ENCODE measurements around the gene SGO1. TPM values are rescaled to one million over a fixed set of nuclear protein-coding genes. Genes with fewer than 3 reads are reported as not detected.

Gene SGO1
- 0.38 TPM for total RNA-seq
- long read RNA-seq, result 0 reads

DNA sequence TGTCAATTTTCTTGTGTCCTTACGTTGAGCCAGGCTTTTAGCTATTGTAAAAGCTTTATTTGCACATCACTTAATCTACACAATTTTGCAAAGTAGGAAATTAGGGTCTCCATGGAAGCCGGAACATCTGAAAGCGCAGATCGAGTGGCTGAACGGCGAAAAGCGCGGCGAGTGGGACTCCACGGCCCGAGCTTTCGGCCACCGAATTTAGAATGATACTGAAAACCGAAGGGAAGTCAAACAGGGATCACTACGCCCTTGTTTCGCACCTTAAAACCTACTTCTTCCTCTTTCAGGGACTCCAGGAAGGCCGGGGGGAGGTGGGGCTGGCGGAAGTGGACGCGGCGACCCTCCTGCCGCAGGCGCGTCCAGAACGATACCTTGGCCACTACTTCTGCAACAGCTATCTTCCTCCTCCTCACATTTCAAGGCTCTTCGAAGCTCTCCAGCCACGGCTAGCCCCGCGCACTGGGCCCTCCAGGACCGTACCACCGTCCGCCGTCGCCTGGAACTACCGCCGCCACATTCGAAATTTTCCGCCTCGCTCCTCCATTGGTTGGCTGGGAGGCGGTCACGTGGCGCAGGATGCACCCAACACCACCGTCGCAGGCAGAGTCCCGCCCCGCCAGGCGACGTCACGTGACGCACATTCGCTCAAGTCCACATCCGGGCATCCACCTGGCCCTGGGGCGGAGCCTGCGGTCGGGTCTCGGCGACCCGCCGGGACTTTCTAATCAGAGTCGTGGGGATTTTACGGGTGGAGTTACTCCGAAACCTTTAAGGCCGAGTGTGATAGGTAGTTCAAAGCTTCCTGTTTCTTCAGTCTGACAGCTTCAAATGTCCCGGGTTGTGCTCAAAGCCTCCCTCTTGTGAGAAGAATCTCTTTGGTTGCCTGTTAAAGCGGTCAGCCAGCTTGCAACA is at the start of gene SGO1:
SGO1 (minus strand) TSS at position 528 of the 921 bp plus-strand sequence. CDS start 2,179 bp downstream, outside the sequence.
- peak; percentile 100 for DNase-seq
- no peaks in the 10 kb centered on the region for H3K9me3 ChIP-seq (replicated peaks)
- intact Hi-C loops (cut with micrococcal nuclease), result no loop called here
- H3K27me3 ChIP-seq (ENCODE audit: low read depth), result no peaks in the 10 kb centered on the region
- H3K4me3 ChIP-seq, result peak within 1 kb of the TSS; percentile 73
- H3K4me1 ChIP-seq, result peaks cover 34% of the 10 kb centered on the region
- peak within 1 kb of the TSS; percentile 93 for H3K27ac ChIP-seq (replicated peaks)
- no peak for TF ChIP-seq CTCF (IDR thresholded peaks at IDR 0.05; ENCODE audit: borderline replicate concordance)
- no peaks in the 10 kb centered on the region for H3K36me3 ChIP-seq

DNA sequence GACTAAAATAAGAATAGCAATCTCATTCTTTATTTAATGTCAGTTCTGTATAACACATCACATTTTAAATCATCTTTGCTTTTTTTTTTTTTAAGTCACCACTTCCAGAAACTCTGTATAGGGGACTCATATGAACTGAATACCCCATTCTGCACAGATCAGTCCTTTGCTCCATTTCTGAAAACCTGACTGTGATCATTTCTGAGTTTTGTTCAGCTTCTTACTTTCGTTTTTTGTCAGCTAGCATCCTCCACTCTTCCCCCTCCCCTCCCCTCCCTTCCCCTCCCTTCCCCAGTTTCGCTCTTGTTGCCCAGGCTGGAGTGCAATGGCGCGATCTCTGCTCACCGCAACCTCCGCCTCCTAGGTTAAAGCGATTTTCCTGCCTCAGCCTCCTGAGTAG is 49.8 kb upstream of the SGO1 start:
- Histone ChIP-seq H3K27ac (replicated peaks) (no peak overlapping the region), H3K27me3 (ENCODE audit: low read depth) (no peaks in the 10 kb centered on the region), H3K4me3 (no peak overlapping the region), H3K4me1 (no peaks in the 10 kb centered on the region), H3K36me3 (no peaks in the 10 kb centered on the region), H3K9me3 (replicated peaks) (no peaks in the 10 kb centered on the region)
- TF ChIP-seq CTCF (IDR thresholded peaks at IDR 0.05; ENCODE audit: borderline replicate concordance), result no peak
- DNase-seq, result no peak
- intact Hi-C loops (cut with micrococcal nuclease), result no loop called here

GRCh38 chr3:20232906-20233780 is 47.1 kb upstream of the SGO1 start:
- H3K9me3 ChIP-seq (replicated peaks), result no peaks in the 10 kb centered on the region
- H3K4me3 ChIP-seq, result no peak overlapping the region
- no peaks in the 10 kb centered on the region for H3K27me3 ChIP-seq (ENCODE audit: low read depth)
- no peak for DNase-seq
- H3K36me3 ChIP-seq, result no peaks in the 10 kb centered on the region
- intact Hi-C loops (cut with micrococcal nuclease), result no loop called here
- no peak overlapping the region for H3K27ac ChIP-seq (replicated peaks)
- no peak for TF ChIP-seq CTCF (IDR thresholded peaks at IDR 0.05; ENCODE audit: borderline replicate concordance)
- no peaks in the 10 kb centered on the region for H3K4me1 ChIP-seq

GRCh38 chr3:20230954-20231353 is 44.9 kb upstream of the SGO1 start:
- DNase-seq, result no peak
- peaks cover 2% of the 10 kb centered on the region for H3K4me1 ChIP-seq
- H3K27me3 ChIP-seq (ENCODE audit: low read depth), result no peaks in the 10 kb centered on the region
- intact Hi-C loops (cut with micrococcal nuclease), result no loop called here
- H3K27ac ChIP-seq (replicated peaks), result no peak overlapping the region
- H3K36me3 ChIP-seq, result no peaks in the 10 kb centered on the region
- no peak for TF ChIP-seq CTCF (IDR thresholded peaks at IDR 0.05; ENCODE audit: borderline replicate concordance)
- no peak overlapping the region for H3K4me3 ChIP-seq
- no peaks in the 10 kb centered on the region for H3K9me3 ChIP-seq (replicated peaks)

- TF ChIP-seq CTCF (IDR thresholded peaks at IDR 0.05; ENCODE audit: borderline replicate concordance), result peak; percentile 65
- Histone ChIP-seq H3K4me1 (peaks cover 4% of the 10 kb centered on the region), H3K36me3 (no peaks in the 10 kb centered on the region), H3K4me3 (no peak overlapping the region), H3K9me3 (replicated peaks) (no peaks in the 10 kb centered on the region), H3K27me3 (ENCODE audit: low read depth) (no peaks in the 10 kb centered on the region), H3K27ac (replicated peaks) (no peak overlapping the region)
- no peak for DNase-seq
- intact Hi-C loops (cut with micrococcal nuclease), result no loop called here
Measured at GRCh38 chr3:20225769-20226168, 39.8 kb upstream of the SGO1 start.
